22Rv1 (cell line): ENCODE results near the gene USP34.
"Not testable (repeated sequence)": the region's sequence is repeated elsewhere in the genome, so short reads cannot be mapped to it uniquely, and the experiment has no call there.

Experiments
- H3K27ac ChIP-seq: fragments of 450-650 bp; 2 replicates; pipeline ENCODE4 v1.5.1; 2017
- ZFX ChIP-seq: fragments of 450-650 bp; IDR thresholded peaks from 2 replicates; pipeline ENCODE4 v1.6.1; 2017; ENCODE audit warnings: antibody characterized with exemption, borderline replicate concordance
- TF ChIP-seq, protein P1 (sequence below): fragments of 450-650 bp; IDR thresholded peaks from 2 replicates; pipeline ENCODE4 v1.5.1; 2017; ENCODE audit warnings: mild to moderate bottlenecking

The USP34 gene

DNA sequence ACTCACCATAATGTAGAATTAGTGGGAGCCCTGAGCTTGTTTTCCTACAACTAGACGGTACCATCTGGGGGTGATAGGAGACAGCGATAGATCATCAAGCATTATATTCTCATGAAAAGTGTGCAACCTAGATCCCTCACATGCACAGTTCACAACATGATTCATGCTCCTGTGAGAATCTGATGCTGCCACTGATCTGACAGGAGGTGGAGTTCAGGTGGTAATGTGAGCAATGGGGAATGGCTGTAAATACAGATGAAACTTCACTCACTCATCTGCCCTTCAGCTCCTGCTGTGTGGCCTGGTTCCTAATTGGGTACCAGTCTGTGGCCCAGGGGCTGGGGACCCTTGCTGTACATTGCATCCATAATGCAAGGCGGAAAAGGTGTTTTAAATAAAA is 60.7 kb downstream of the USP34 start:
- TF ChIP-seq ZFX = no peak
- TF ChIP-seq, protein P1, sequence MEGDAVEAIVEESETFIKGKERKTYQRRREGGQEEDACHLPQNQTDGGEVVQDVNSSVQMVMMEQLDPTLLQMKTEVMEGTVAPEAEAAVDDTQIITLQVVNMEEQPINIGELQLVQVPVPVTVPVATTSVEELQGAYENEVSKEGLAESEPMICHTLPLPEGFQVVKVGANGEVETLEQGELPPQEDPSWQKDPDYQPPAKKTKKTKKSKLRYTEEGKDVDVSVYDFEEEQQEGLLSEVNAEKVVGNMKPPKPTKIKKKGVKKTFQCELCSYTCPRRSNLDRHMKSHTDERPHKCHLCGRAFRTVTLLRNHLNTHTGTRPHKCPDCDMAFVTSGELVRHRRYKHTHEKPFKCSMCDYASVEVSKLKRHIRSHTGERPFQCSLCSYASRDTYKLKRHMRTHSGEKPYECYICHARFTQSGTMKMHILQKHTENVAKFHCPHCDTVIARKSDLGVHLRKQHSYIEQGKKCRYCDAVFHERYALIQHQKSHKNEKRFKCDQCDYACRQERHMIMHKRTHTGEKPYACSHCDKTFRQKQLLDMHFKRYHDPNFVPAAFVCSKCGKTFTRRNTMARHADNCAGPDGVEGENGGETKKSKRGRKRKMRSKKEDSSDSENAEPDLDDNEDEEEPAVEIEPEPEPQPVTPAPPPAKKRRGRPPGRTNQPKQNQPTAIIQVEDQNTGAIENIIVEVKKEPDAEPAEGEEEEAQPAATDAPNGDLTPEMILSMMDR = no peak
- no peak overlapping the region for H3K27ac ChIP-seq

GRCh38 chr2:61405813-61406212 is 65.1 kb downstream of the USP34 start:
- H3K27ac ChIP-seq = no peak overlapping the region
- TF ChIP-seq ZFX = no peak
- TF ChIP-seq, protein P1 = no peak

DNA sequence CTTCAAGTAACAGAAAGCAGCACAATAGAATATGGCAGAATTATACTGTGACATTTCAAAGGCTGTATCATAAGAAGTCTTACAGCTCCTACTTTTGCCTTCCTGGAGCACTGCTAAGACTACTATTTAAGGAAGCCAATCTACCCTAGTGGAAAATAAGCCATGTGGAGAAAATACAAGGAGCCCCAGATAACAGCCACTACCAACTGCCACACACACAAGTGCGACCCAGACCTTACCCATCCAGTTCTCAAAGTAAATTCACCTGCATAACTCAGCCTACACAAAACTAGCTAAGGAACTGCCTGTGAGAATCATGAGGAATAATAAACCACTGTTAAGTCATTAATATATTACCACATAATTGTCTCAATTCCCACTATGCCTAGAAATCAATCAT is 66.4 kb downstream of the USP34 start:
- no peak for TF ChIP-seq ZFX
- TF ChIP-seq, protein P1 = no peak
- no peak overlapping the region for H3K27ac ChIP-seq

GRCh38 chr2:61398413-61398812 is 72.5 kb downstream of the USP34 start:
- no peak for TF ChIP-seq ZFX
- TF ChIP-seq, protein P1 = no peak
- H3K27ac ChIP-seq = no peak overlapping the region

- TF ChIP-seq ZFX = no peak
- TF ChIP-seq, protein P1 = no peak
- H3K27ac ChIP-seq = no peak overlapping the region
Measured at GRCh38 chr2:61396005-61396404, 74.9 kb downstream of the USP34 start.

DNA sequence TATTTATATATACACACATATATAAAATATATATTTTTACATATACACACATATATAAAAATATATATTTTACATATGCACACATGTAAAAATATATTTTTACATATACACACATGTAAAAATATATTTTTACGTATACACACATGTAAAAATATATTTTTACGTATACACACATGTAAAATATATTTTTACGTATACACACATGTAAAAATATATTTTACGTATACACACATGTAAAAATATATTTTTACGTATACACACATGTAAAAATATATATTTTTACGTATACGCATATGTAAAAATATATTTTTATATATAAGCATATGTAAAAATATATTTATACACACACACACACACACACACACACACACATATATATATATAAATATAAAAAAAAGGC is 83.3 kb downstream of the USP34 start:
- not testable (repeated sequence) for H3K27ac ChIP-seq

DNA sequence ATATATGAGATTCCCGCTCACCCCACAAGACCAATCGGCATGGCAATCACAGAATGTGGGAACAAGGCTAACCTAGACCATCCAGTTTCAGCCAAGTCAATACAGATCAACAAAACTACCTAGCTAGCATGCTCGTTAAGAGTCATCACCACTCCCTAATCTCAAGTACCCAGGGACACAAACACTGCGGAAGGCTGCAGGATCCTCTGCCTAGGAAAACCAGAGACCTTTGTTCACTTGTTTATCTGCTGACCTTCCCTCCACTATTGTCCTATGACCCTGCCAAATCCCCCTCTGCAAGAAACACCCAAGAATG is 90.0 kb downstream of the USP34 start:
- H3K27ac ChIP-seq = not testable (repeated sequence)

GRCh38 chr2:61380056-61380881 is 90.6 kb downstream of the USP34 start:
- no peak for TF ChIP-seq ZFX
- TF ChIP-seq, protein P1 = no peak
- H3K27ac ChIP-seq = no peak overlapping the region
